ENCODE measurements around the gene CASP9. TPM values are rescaled to one million over a fixed set of nuclear protein-coding genes. Genes with fewer than 3 reads are reported as not detected.

Gene CASP9
- total and polyA plus RNA-seq, 8 donors: 9.8 to 22.5 (median 19.1) TPM

DNA sequence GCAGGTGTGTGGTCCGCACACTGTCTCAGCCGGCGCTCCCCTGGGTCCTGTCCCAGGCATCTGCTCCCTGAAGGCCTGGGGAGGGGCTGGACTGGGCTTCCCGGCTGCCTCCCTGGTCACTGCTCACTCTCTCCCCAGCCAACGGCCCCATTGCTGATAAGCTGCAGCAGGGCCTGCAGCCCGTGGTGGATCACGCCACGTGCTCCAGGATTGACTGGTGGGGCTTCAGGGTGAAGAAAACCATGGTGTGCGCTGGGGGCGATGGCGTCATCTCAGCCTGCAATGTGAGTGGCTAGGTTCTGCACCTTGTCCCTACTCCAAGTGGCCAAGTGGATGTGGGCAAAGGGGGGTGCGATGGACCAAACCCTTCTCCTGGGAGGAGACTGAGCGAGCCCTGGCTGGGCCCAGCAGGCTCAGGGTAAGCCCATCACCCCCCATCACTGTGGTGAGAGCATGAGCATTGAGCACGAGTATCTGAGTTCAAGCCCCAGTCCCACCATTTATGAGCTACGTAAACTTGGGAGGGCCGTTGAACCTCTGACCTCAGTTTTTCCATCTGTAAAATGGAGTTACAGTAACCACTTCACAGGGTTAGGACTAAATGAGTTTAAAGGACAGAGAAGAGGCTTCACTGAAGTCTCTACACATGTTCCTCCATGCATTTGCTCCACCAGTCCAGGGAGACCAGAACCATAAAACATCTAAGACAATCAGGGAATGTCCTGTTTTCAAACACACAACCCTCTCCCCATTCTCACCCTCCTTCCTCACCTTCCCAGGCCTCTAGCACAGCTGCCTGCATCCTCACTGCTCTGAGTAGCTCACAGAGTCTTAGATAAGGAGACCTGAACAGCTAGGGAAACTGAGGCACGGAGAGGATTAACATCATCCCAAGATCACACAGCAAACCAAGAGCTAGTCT is 79.3 kb downstream of the CASP9 start:
- H3K36me3 ChIP-seq: no peaks in the 10 kb centered on the region
- no peaks in the 10 kb centered on the region for H3K9me3 ChIP-seq
- intact Hi-C loops (cut with DNase I): no loop called here
- no peak overlapping the region for H3K27ac ChIP-seq
- peaks cover 0 to 12% of the 10 kb centered on the region in 2 donors for H3K27me3 ChIP-seq
- H3K4me3 ChIP-seq: no peak overlapping the region
- DNase-seq: peak in 1 of 4 donors; percentile 25
- no peak for ATAC-seq
- no peaks in the 10 kb centered on the region for H3K4me1 ChIP-seq
- TF ChIP-seq, protein P1, sequence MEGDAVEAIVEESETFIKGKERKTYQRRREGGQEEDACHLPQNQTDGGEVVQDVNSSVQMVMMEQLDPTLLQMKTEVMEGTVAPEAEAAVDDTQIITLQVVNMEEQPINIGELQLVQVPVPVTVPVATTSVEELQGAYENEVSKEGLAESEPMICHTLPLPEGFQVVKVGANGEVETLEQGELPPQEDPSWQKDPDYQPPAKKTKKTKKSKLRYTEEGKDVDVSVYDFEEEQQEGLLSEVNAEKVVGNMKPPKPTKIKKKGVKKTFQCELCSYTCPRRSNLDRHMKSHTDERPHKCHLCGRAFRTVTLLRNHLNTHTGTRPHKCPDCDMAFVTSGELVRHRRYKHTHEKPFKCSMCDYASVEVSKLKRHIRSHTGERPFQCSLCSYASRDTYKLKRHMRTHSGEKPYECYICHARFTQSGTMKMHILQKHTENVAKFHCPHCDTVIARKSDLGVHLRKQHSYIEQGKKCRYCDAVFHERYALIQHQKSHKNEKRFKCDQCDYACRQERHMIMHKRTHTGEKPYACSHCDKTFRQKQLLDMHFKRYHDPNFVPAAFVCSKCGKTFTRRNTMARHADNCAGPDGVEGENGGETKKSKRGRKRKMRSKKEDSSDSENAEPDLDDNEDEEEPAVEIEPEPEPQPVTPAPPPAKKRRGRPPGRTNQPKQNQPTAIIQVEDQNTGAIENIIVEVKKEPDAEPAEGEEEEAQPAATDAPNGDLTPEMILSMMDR (IDR thresholded peaks at IDR 0.05): no peak

- DNase-seq (peak in 1 of 4 donors; percentile 68), ATAC-seq (no peak)
- H3K9me3 ChIP-seq: no peaks in the 10 kb centered on the region
- H3K36me3 ChIP-seq: no peaks in the 10 kb centered on the region
- TF ChIP-seq, protein P1 (IDR thresholded peaks at IDR 0.05): no peak
- intact Hi-C loops (cut with DNase I): no loop called here
- H3K4me1 ChIP-seq: no peaks in the 10 kb centered on the region
- peaks cover 0 to 12% of the 10 kb centered on the region in 2 donors for H3K27me3 ChIP-seq
- no peak overlapping the region for H3K27ac ChIP-seq
- H3K4me3 ChIP-seq: no peak overlapping the region
Measured at GRCh38 chr1:15443281-15443680, 80.7 kb downstream of the CASP9 start.

DNA sequence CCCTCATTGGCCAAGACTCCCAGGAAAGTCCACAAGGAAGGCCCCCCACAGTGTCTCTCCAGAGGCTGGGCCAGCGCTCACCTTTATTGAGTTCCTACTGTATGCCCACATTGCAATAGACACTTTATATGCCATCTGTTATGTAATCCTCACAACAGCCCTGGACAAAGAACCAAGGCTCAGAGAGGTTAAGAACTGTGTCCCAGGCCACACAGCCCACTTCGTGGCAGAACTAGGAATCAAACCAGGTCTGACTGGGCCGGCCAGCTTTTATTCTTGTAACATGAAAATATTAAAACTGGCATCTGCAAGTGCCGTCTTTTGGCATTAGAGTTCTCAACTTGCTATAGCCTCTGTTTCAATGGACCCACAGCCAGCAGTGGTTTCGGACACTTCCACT is 81.3 kb downstream of the CASP9 start:
- TF ChIP-seq, protein P1 (IDR thresholded peaks at IDR 0.05): no peak
- peaks cover 0 to 11% of the 10 kb centered on the region in 2 donors for H3K27me3 ChIP-seq
- H3K27ac ChIP-seq: no peak overlapping the region
- no peaks in the 10 kb centered on the region for H3K4me1 ChIP-seq
- H3K36me3 ChIP-seq: no peaks in the 10 kb centered on the region
- no peak for ATAC-seq
- no peaks in the 10 kb centered on the region for H3K9me3 ChIP-seq
- intact Hi-C loops (cut with DNase I): no loop called here
- no peak overlapping the region for H3K4me3 ChIP-seq
- no peak for DNase-seq

- Histone ChIP-seq H3K27me3 (peaks cover 0 to 5% of the 10 kb centered on the region in 2 donors), H3K4me1 (no peaks in the 10 kb centered on the region), H3K4me3 (no peak overlapping the region), H3K27ac (no peak overlapping the region), H3K9me3 (no peaks in the 10 kb centered on the region), H3K36me3 (no peaks in the 10 kb centered on the region)
- intact Hi-C loops (cut with DNase I): no loop called here
- ATAC-seq (no peak), DNase-seq (no peak)
- TF ChIP-seq, protein P1 (IDR thresholded peaks at IDR 0.05): no peak
Measured at GRCh38 chr1:15442119-15442518, 81.9 kb downstream of the CASP9 start.

Other genes starting within 250 kb of the CASP9 start
- gene EFHD2, start 114.3 kb downstream of the CASP9 start, total RNA-seq: 100 to 1,000 TPM in 1 of 2 donors, 10 to 100 TPM in 1; 44.6 to 107 TPM
- 10 to 100 TPM; 11.9 to 23.3 (median 16.3) TPM for gene EFHD2, start 114.3 kb downstream of the CASP9 start, polyA plus RNA-seq (ENCODE audit: insufficient read length in 6 of 6)
- under 1 TPM in 1 of 2 donors, not detected in 1; 0.81 TPM for gene CTRC, start 85.8 kb downstream of the CASP9 start, total RNA-seq
- gene CTRC, start 85.8 kb downstream of the CASP9 start, polyA plus RNA-seq (ENCODE audit: insufficient read length in 6 of 6): under 1 TPM in 5 of 6 donors, not detected in 1; 0.07 to 0.33 (median 0.10) TPM
- gene CELA2A, start 67.5 kb downstream of the CASP9 start, total RNA-seq: not detected
- gene CELA2A, start 67.5 kb downstream of the CASP9 start, polyA plus RNA-seq (ENCODE audit: insufficient read length in 6 of 6): under 1 TPM in 3 of 6 donors, not detected in 3; 0.34 to 0.53 (median 0.49) TPM
- gene CELA2B, start 48.1 kb downstream of the CASP9 start, total RNA-seq: under 1 TPM in 1 of 2 donors, not detected in 1; 0.63 TPM
- 1 to 10 TPM in 3 of 6 donors, under 1 TPM in 3; 0.66 to 1.7 (median 1.1) TPM for gene CELA2B, start 48.1 kb downstream of the CASP9 start, polyA plus RNA-seq (ENCODE audit: insufficient read length in 6 of 6)
- gene DNAJC16, start 2.6 kb upstream of the CASP9 start, total RNA-seq: 10 to 100 TPM; 24.3 to 26.3 TPM
- gene DNAJC16, start 2.6 kb upstream of the CASP9 start, polyA plus RNA-seq (ENCODE audit: insufficient read length in 6 of 6): 10 to 100 TPM; 15.9 to 21.3 (median 18.7) TPM
- 1 to 10 TPM in 1 of 2 donors, under 1 TPM in 1; 0.35 to 1.1 TPM for gene AGMAT, start 60.8 kb upstream of the CASP9 start, total RNA-seq
- 1 to 10 TPM in 1 of 6 donors, under 1 TPM in 5; 0.43 to 1.1 (median 0.72) TPM for gene AGMAT, start 60.8 kb upstream of the CASP9 start, polyA plus RNA-seq (ENCODE audit: insufficient read length in 6 of 6)
- 10 to 100 TPM; 24.3 to 37.7 TPM for gene DDI2, start 93.2 kb upstream of the CASP9 start, total RNA-seq
- gene DDI2, start 93.2 kb upstream of the CASP9 start, polyA plus RNA-seq (ENCODE audit: insufficient read length in 6 of 6): 10 to 100 TPM; 20.4 to 26.1 (median 22.4) TPM
- gene PLEKHM2, start 160.1 kb upstream of the CASP9 start, total RNA-seq: 10 to 100 TPM; 72.9 to 86.8 TPM
- gene PLEKHM2, start 160.1 kb upstream of the CASP9 start, polyA plus RNA-seq (ENCODE audit: insufficient read length in 6 of 6): 10 to 100 TPM; 51.5 to 64.3 (median 57.3) TPM
- gene SLC25A34, start 212.0 kb upstream of the CASP9 start, total RNA-seq: 1 to 10 TPM; 1.4 to 2.6 TPM
- gene SLC25A34, start 212.0 kb upstream of the CASP9 start, polyA plus RNA-seq (ENCODE audit: insufficient read length in 6 of 6): 1 to 10 TPM; 3.4 to 6.2 (median 4.4) TPM
- gene TMEM82, start 218.3 kb upstream of the CASP9 start, total RNA-seq: not detected
- under 1 TPM in 2 of 6 donors, not detected in 4; 0.14 to 0.15 TPM for gene TMEM82, start 218.3 kb upstream of the CASP9 start, polyA plus RNA-seq (ENCODE audit: insufficient read length in 6 of 6)
- gene FBLIM1, start 234.6 kb upstream of the CASP9 start, total RNA-seq: 10 to 100 TPM; 52.3 to 57.1 TPM
- 10 to 100 TPM; 57.3 to 90.0 (median 76.3) TPM for gene FBLIM1, start 234.6 kb upstream of the CASP9 start, polyA plus RNA-seq (ENCODE audit: insufficient read length in 6 of 6)

Data from left lung (tissue), 10 donors.